Nephron progenitor cell (in vitro differentiated cells): ENCODE results near the gene COL6A1.

Source experiments
- DNase-seq: peaks from one replicate; pipeline ENCODE4 v3.0.0; 2021
- H3K27ac Mint-ChIP-seq: 2 replicates; pipeline ENCODE4 v1.8.0; 2021; ENCODE audit warnings: mild to moderate bottlenecking, moderate library complexity, mixed read lengths
- H3K27me3 Mint-ChIP-seq: 2 replicates; pipeline ENCODE4 v1.8.0; 2021; ENCODE audit warnings: mild to moderate bottlenecking, low read depth, mixed read lengths; ENCODE audit not compliant: poor library complexity
- H3K36me3 Mint-ChIP-seq: 2 replicates; pipeline ENCODE4 v1.8.0; 2021; ENCODE audit warnings: low read depth, mixed read lengths
- H3K4me1 Mint-ChIP-seq: 2 replicates; pipeline ENCODE4 v1.8.0; 2021; ENCODE audit warnings: mixed read lengths
- H3K4me3 Mint-ChIP-seq: 2 replicates; pipeline ENCODE4 v1.8.0; 2021; ENCODE audit warnings: mild to moderate bottlenecking, moderate library complexity, mixed read lengths
- H3K9me3 Mint-ChIP-seq: 2 replicates; pipeline ENCODE4 v1.8.0; 2021; ENCODE audit warnings: mild to moderate bottlenecking, moderate library complexity, mixed read lengths
- TF ChIP-seq, protein P1 (sequence below): fragments of 200-600 bp; sonication (generic); IDR thresholded peaks from 2 replicates; pipeline ENCODE4 v1.5.0; 2021; ENCODE audit warnings: antibody characterized with exemption

The COL6A1 gene

GRCh38 chr21:45994759-45995685 lies 13.5 kb downstream of the COL6A1 start:
- no peak overlapping the region for H3K27ac Mint-ChIP-seq
- H3K4me3 Mint-ChIP-seq, result no peak overlapping the region
- H3K4me1 Mint-ChIP-seq, result peaks cover 11% of the 10 kb centered on the region
- TF ChIP-seq, protein P1, sequence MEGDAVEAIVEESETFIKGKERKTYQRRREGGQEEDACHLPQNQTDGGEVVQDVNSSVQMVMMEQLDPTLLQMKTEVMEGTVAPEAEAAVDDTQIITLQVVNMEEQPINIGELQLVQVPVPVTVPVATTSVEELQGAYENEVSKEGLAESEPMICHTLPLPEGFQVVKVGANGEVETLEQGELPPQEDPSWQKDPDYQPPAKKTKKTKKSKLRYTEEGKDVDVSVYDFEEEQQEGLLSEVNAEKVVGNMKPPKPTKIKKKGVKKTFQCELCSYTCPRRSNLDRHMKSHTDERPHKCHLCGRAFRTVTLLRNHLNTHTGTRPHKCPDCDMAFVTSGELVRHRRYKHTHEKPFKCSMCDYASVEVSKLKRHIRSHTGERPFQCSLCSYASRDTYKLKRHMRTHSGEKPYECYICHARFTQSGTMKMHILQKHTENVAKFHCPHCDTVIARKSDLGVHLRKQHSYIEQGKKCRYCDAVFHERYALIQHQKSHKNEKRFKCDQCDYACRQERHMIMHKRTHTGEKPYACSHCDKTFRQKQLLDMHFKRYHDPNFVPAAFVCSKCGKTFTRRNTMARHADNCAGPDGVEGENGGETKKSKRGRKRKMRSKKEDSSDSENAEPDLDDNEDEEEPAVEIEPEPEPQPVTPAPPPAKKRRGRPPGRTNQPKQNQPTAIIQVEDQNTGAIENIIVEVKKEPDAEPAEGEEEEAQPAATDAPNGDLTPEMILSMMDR, result no peak
- H3K9me3 Mint-ChIP-seq, result no peaks in the 10 kb centered on the region
- DNase-seq, result peak; percentile 1
- H3K36me3 Mint-ChIP-seq, result peaks cover 16% of the 10 kb centered on the region
- no peaks in the 10 kb centered on the region for H3K27me3 Mint-ChIP-seq

GRCh38 chr21:45995686-45996179 lies 14.2 kb downstream of the COL6A1 start:
- peak overlapping the region; percentile 85 for H3K27ac Mint-ChIP-seq
- no peak overlapping the region for H3K4me3 Mint-ChIP-seq
- no peaks in the 10 kb centered on the region for H3K27me3 Mint-ChIP-seq
- peaks cover 13% of the 10 kb centered on the region for H3K36me3 Mint-ChIP-seq
- TF ChIP-seq, protein P1, result no peak
- no peaks in the 10 kb centered on the region for H3K9me3 Mint-ChIP-seq
- DNase-seq, result no peak
- H3K4me1 Mint-ChIP-seq, result peaks cover 9% of the 10 kb centered on the region

DNA sequence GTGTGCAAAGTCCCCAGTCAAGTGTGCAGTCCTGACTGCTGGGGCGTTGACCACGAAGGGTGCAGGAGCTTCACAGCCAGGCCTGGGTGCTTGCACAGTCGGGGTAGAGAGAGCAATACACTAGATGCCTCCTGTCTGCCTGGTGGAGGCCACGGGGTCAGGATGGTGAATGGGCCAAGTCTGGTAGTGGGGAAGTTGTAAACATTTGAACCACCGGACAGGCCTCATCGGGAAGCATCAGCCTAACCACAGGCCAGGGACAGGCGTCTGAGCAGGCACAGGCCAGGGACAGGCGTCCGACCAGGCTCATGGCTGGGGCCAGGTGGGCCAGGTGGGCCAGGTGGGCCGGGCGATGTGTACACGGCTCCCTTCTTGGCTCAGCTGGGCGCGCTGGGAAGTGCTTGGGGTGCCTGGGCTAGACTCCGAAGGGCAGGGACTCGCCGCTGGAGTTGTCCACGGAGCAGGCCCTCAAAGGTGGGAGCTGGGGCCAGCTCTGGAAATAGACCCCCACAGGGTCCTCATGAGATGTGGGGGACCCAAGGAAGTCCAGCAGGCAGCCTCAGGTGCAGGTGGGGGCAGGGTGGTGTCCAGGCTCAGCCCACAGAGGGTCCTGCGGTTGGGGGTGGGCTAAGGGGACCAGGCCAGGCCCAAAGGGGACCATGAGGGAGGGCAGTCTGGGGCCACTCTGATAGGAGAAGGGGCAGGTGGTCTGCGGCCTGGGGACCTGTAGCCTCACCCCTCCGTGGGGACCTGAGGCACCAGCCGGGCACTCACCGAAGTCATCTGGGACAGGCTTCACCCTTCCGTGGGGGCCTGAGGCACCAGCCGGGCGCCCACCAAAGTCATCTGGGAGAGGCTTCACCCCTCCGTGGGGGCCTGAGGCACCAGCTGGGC lies 15.0 kb downstream of the COL6A1 start:
- Mint-ChIP-seq H3K9me3 (no peaks in the 10 kb centered on the region), H3K4me1 (peaks cover 7% of the 10 kb centered on the region), H3K27me3 (no peaks in the 10 kb centered on the region), H3K4me3 (no peak overlapping the region), H3K27ac (peak overlapping the region; percentile 85), H3K36me3 (peaks cover 10% of the 10 kb centered on the region)
- peak; percentile 1 for DNase-seq
- TF ChIP-seq, protein P1, result no peak

GRCh38 chr21:45997205-45997494 lies 15.6 kb downstream of the COL6A1 start:
- H3K4me3 Mint-ChIP-seq, result no peak overlapping the region

GRCh38 chr21:45997495-45998275 lies 16.1 kb downstream of the COL6A1 start:
- peaks cover 7% of the 10 kb centered on the region for H3K4me1 Mint-ChIP-seq
- H3K27ac Mint-ChIP-seq, result no peak overlapping the region
- no peaks in the 10 kb centered on the region for H3K27me3 Mint-ChIP-seq
- no peak overlapping the region for H3K4me3 Mint-ChIP-seq
- H3K36me3 Mint-ChIP-seq, result peaks cover 6% of the 10 kb centered on the region
- TF ChIP-seq, protein P1, result no peak
- peak; percentile 0 for DNase-seq
- H3K9me3 Mint-ChIP-seq, result no peaks in the 10 kb centered on the region

More at GRCh38 chr21:45997205-45997494, 15.6 kb downstream of the COL6A1 start:
- Mint-ChIP-seq H3K27me3 (no peaks in the 10 kb centered on the region), H3K36me3 (peaks cover 6% of the 10 kb centered on the region), H3K9me3 (no peaks in the 10 kb centered on the region), H3K4me1 (peaks cover 7% of the 10 kb centered on the region), H3K27ac (no peak overlapping the region)
- TF ChIP-seq, protein P1, result no peak
- DNase-seq, result no peak
